HEK293 (cell line): ENCODE data around the gene PACRG.

Experiments used
- CTCF ChIA-PET: fragments of 350-600 bp; formaldehyde crosslinking; extraction: SDS; loops from one replicate; lab custom pipeline; 2021; ENCODE audit warnings: antibody characterized with exemption; lab: Yijun Ruan, JAX
- POLR2A ChIA-PET: fragments of 300-600 bp; formaldehyde crosslinking; extraction: SDS; loops from one replicate; lab custom pipeline; 2020; ENCODE audit warnings: antibody characterized with exemption, inconsistent platforms; lab: Yijun Ruan, JAX
- H3K27ac ChIP-seq: fragments of 200-500 bp; sonication (Bioruptor generic); 2 replicates; pipeline ENCODE4 v1.5.1; 2014; ENCODE audit warnings: low read depth, low read length, control low read depth, inconsistent platforms; ENCODE audit errors: extremely low read depth
- H3K36me3 ChIP-seq, 2 experiments: fragments of 200-500 bp in 1 of 2; sonication (Bioruptor generic) in 1 of 2; 1 replicate in 1 of 2; 2 replicates in 1 of 2; pipeline ENCODE4 v1.5.1; 2014 to 2017; ENCODE audit warnings: inconsistent platforms in 2 of 2, low read length in 2 of 2; ENCODE audit not compliant: control insufficient read depth in 2 of 2, insufficient read depth in 1 of 2
- H3K4me1 ChIP-seq: fragments of 200-500 bp; sonication (Bioruptor generic); 2 replicates; pipeline ENCODE4 v1.5.1; 2014; ENCODE audit warnings: mild to moderate bottlenecking, low read length, inconsistent platforms; ENCODE audit not compliant: control insufficient read depth, insufficient read depth
- H3K4me3 ChIP-seq: 2 replicates; pipeline ENCODE4 v1.5.1; 2011; ENCODE audit warnings: low read depth, mild to moderate bottlenecking, control low read depth, low read length, moderate library complexity
- H3K9me3 ChIP-seq: fragments of 200-500 bp; sonication (Bioruptor generic); 2 replicates; pipeline ENCODE4 v1.5.1; 2014; ENCODE audit warnings: low read depth, low read length, inconsistent platforms; ENCODE audit not compliant: control insufficient read depth, insufficient read depth
- ZBTB17 ChIP-seq: fragments of 450-650 bp; formaldehyde crosslinking; IDR thresholded peaks from 2 replicates; pipeline ENCODE4 v1.5.1; 2016; ENCODE audit warnings: missing biosample characterization, missing genetic modification characterization
- ZBTB20 ChIP-seq: fragments of 450-650 bp; formaldehyde crosslinking; IDR thresholded peaks from 2 replicates; pipeline ENCODE4 v1.5.1; 2016; ENCODE audit warnings: missing biosample characterization, missing genetic modification characterization
- ZBTB21 ChIP-seq: fragments of 450-650 bp; formaldehyde crosslinking; IDR thresholded peaks from 2 replicates; pipeline ENCODE4 v1.5.1; 2017; ENCODE audit warnings: missing biosample characterization, missing genetic modification characterization
- ZNF121 ChIP-seq: fragments of 450-650 bp; formaldehyde crosslinking; IDR thresholded peaks from 2 replicates; pipeline ENCODE4 v1.5.1; 2016; ENCODE audit warnings: missing biosample characterization, missing genetic modification characterization
- ZNF138 ChIP-seq: fragments of 450-650 bp; formaldehyde crosslinking; IDR thresholded peaks from 2 replicates; pipeline ENCODE4 v1.5.1; 2016; ENCODE audit warnings: missing biosample characterization, missing genetic modification characterization, borderline replicate concordance
- ZNF146 ChIP-seq: fragments of 450-650 bp; formaldehyde crosslinking; IDR thresholded peaks from 2 replicates; pipeline ENCODE4 v1.5.1; 2016; ENCODE audit warnings: missing biosample characterization, missing genetic modification characterization
- ZNF239 ChIP-seq: fragments of 450-650 bp; formaldehyde crosslinking; IDR thresholded peaks from 2 replicates; pipeline ENCODE4 v1.5.1; 2016; ENCODE audit warnings: missing biosample characterization, missing genetic modification characterization
- ZNF37A ChIP-seq: fragments of 450-650 bp; IDR thresholded peaks from 2 replicates; pipeline ENCODE4 v1.5.1; 2018; ENCODE audit warnings: missing biosample characterization, missing genetic modification characterization
- ZNF394 ChIP-seq: fragments of 450-650 bp; formaldehyde crosslinking; IDR thresholded peaks from 2 replicates; pipeline ENCODE4 v1.5.1; 2016; ENCODE audit warnings: missing biosample characterization, missing genetic modification characterization, mild to moderate bottlenecking, moderate library complexity, borderline replicate concordance
- ZNF404 ChIP-seq: fragments of 450-650 bp; formaldehyde crosslinking; IDR thresholded peaks from 2 replicates; pipeline ENCODE4 v1.5.1; 2017; ENCODE audit warnings: missing biosample characterization, missing genetic modification characterization
- ZNF501 ChIP-seq: fragments of 450-650 bp; formaldehyde crosslinking; IDR thresholded peaks from 2 replicates; pipeline ENCODE4 v1.5.1; 2016; ENCODE audit warnings: missing biosample characterization, missing genetic modification characterization
- ZNF513 ChIP-seq: fragments of 450-650 bp; IDR thresholded peaks from 2 replicates; pipeline ENCODE4 v1.5.1; 2018; ENCODE audit warnings: missing biosample characterization, missing genetic modification characterization
- ZNF529 ChIP-seq: fragments of 450-650 bp; formaldehyde crosslinking; IDR thresholded peaks from 2 replicates; pipeline ENCODE4 v1.5.1; 2017; ENCODE audit warnings: missing genetic modification characterization, missing biosample characterization; ENCODE audit not compliant: insufficient replicate concordance
- ZNF560 ChIP-seq: fragments of 450-650 bp; formaldehyde crosslinking; IDR thresholded peaks from 2 replicates; pipeline ENCODE4 v1.5.1; 2017; ENCODE audit warnings: missing biosample characterization, missing genetic modification characterization, borderline replicate concordance
- ZNF624 ChIP-seq: fragments of 450-650 bp; formaldehyde crosslinking; IDR thresholded peaks from 2 replicates; pipeline ENCODE4 v1.5.1; 2017; ENCODE audit warnings: missing biosample characterization, missing genetic modification characterization
- ZNF626 ChIP-seq: fragments of 450-650 bp; sonication (Bioruptor Pico); formaldehyde crosslinking; IDR thresholded peaks from 2 replicates; pipeline ENCODE4 v1.5.1; 2018; ENCODE audit warnings: missing biosample characterization, missing genetic modification characterization, inconsistent platforms
- ZNF645 ChIP-seq: fragments of 450-650 bp; formaldehyde crosslinking; IDR thresholded peaks from 2 replicates; pipeline ENCODE4; 2016; ENCODE audit warnings: missing biosample characterization, missing genetic modification characterization
- ZNF664 ChIP-seq: fragments of 450-650 bp; formaldehyde crosslinking; IDR thresholded peaks from 2 replicates; pipeline ENCODE4 v1.5.1; 2016; ENCODE audit warnings: missing biosample characterization, missing genetic modification characterization
- ZNF830 ChIP-seq: fragments of 450-650 bp; IDR thresholded peaks from 2 replicates; pipeline ENCODE4 v1.5.0; 2018; ENCODE audit warnings: missing biosample characterization, missing genetic modification characterization, low read depth, mild to moderate bottlenecking, moderate library complexity
- ZNF843 ChIP-seq: fragments of 450-650 bp; formaldehyde crosslinking; IDR thresholded peaks from 2 replicates; pipeline ENCODE4 v1.5.1; 2016; ENCODE audit warnings: missing biosample characterization, missing genetic modification characterization
- TF ChIP-seq, protein P1 (sequence below): fragments of 450-650 bp; formaldehyde crosslinking; IDR thresholded peaks from 2 replicates; pipeline ENCODE4 v1.5.1; 2016; ENCODE audit warnings: missing biosample characterization, missing genetic modification characterization
- TF ChIP-seq, protein P2 (sequence below): fragments of 450-650 bp; formaldehyde crosslinking; IDR thresholded peaks from 2 replicates; pipeline ENCODE4 v1.5.1; 2016; ENCODE audit warnings: missing biosample characterization, missing genetic modification characterization, low read depth
- TF ChIP-seq, protein P3 (sequence below): fragments of 450-650 bp; formaldehyde crosslinking; IDR thresholded peaks from 2 replicates; pipeline ENCODE4 v1.5.1; 2016; ENCODE audit warnings: missing biosample characterization, missing genetic modification characterization
- TF ChIP-seq, protein P4 (sequence below): fragments of 450-650 bp; formaldehyde crosslinking; IDR thresholded peaks from 2 replicates; pipeline ENCODE4 v1.5.1; 2016; ENCODE audit warnings: missing biosample characterization, missing genetic modification characterization

The PACRG gene

GRCh38 chr6:162697872-162698403 lies 29.8 kb upstream of the PACRG start:
- Histone ChIP-seq H3K4me1 (no peaks in the 10 kb centered on the region), H3K36me3 (no peaks in the 10 kb centered on the region), H3K4me3 (no peak overlapping the region), H3K27ac (no peak overlapping the region), H3K9me3 (no peaks in the 10 kb centered on the region)
- ChIA-PET POLR2A (no interaction called here), CTCF (interaction anchor here (0.6 to 0.8 kb wide), 2 partner anchors 12 to 771 kb away, joined by 3 read pairs; no protein-coding TSS in a partner anchor)
- TF ChIP-seq ZNF843 (tag by site-specific recombination) (no peak), ZNF513 (tag by site-specific recombination) (no peak), ZNF830 (tag by site-specific recombination) (no peak), ZBTB20 (tag by site-specific recombination) (no peak), ZNF121 (tag by site-specific recombination) (no peak), ZNF394 (no peak), ZNF404 (tag by site-specific recombination) (no peak), ZNF138 (tag by site-specific recombination) (no peak), ZNF37A (tag by site-specific recombination) (no peak), ZNF624 (no peak), ZNF146 (tag by site-specific recombination) (no peak), ZNF239 (tag by site-specific recombination) (no peak), ZNF501 (tag by site-specific recombination) (no peak), ZNF664 (tag by site-specific recombination) (no peak), ZBTB17 (tag by site-specific recombination) (no peak)
- TF ChIP-seq, protein P1, sequence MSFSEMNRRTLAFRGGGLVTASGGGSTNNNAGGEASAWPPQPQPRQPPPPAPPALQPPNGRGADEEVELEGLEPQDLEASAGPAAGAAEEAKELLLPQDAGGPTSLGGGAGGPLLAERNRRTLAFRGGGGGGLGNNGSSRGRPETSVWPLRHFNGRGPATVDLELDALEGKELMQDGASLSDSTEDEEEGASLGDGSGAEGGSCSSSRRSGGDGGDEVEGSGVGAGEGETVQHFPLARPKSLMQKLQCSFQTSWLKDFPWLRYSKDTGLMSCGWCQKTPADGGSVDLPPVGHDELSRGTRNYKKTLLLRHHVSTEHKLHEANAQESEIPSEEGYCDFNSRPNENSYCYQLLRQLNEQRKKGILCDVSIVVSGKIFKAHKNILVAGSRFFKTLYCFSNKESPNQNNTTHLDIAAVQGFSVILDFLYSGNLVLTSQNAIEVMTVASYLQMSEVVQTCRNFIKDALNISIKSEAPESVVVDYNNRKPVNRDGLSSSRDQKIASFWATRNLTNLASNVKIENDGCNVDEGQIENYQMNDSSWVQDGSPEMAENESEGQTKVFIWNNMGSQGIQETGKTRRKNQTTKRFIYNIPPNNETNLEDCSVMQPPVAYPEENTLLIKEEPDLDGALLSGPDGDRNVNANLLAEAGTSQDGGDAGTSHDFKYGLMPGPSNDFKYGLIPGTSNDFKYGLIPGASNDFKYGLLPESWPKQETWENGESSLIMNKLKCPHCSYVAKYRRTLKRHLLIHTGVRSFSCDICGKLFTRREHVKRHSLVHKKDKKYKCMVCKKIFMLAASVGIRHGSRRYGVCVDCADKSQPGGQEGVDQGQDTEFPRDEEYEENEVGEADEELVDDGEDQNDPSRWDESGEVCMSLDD (tag by site-specific recombination) = no peak
- TF ChIP-seq, protein P2, sequence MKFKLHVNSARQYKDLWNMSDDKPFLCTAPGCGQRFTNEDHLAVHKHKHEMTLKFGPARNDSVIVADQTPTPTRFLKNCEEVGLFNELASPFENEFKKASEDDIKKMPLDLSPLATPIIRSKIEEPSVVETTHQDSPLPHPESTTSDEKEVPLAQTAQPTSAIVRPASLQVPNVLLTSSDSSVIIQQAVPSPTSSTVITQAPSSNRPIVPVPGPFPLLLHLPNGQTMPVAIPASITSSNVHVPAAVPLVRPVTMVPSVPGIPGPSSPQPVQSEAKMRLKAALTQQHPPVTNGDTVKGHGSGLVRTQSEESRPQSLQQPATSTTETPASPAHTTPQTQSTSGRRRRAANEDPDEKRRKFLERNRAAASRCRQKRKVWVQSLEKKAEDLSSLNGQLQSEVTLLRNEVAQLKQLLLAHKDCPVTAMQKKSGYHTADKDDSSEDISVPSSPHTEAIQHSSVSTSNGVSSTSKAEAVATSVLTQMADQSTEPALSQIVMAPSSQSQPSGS (tag by site-specific recombination) = no peak
- TF ChIP-seq, protein P3, sequence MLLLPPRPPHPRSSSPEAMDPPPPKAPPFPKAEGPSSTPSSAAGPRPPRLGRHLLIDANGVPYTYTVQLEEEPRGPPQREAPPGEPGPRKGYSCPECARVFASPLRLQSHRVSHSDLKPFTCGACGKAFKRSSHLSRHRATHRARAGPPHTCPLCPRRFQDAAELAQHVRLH (tag by site-specific recombination) = no peak

DNA sequence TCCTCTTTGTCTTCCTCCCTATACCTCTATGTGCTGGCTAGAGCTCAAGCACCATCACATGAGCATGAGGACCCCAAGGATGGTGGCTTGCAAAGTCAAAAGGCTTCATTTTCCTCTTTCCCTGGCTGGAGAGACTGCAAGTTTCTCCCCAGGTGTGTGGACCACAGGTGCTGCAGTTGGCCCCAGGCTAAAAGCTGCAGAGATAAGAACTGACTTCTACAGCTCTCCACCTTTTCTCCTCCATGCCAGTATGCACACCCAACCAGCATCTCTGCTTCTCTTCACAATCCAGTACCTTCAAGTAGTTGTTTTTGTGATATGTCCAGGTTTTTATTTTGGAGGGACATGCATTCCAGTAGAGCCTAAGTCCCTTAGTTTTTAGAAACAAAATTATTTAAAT lies 29.3 kb upstream of the PACRG start:
- H3K4me1 ChIP-seq = no peaks in the 10 kb centered on the region
- H3K4me3 ChIP-seq = no peak overlapping the region
- no peak overlapping the region for H3K27ac ChIP-seq
- no peaks in the 10 kb centered on the region for H3K9me3 ChIP-seq
- TF ChIP-seq ZBTB21 (no peak), ZNF645 (tag by site-specific recombination) (no peak), ZNF560 (no peak), ZNF529 (tag by site-specific recombination) (no peak), ZNF626 (tag by site-specific recombination) (no peak)
- TF ChIP-seq, protein P4, sequence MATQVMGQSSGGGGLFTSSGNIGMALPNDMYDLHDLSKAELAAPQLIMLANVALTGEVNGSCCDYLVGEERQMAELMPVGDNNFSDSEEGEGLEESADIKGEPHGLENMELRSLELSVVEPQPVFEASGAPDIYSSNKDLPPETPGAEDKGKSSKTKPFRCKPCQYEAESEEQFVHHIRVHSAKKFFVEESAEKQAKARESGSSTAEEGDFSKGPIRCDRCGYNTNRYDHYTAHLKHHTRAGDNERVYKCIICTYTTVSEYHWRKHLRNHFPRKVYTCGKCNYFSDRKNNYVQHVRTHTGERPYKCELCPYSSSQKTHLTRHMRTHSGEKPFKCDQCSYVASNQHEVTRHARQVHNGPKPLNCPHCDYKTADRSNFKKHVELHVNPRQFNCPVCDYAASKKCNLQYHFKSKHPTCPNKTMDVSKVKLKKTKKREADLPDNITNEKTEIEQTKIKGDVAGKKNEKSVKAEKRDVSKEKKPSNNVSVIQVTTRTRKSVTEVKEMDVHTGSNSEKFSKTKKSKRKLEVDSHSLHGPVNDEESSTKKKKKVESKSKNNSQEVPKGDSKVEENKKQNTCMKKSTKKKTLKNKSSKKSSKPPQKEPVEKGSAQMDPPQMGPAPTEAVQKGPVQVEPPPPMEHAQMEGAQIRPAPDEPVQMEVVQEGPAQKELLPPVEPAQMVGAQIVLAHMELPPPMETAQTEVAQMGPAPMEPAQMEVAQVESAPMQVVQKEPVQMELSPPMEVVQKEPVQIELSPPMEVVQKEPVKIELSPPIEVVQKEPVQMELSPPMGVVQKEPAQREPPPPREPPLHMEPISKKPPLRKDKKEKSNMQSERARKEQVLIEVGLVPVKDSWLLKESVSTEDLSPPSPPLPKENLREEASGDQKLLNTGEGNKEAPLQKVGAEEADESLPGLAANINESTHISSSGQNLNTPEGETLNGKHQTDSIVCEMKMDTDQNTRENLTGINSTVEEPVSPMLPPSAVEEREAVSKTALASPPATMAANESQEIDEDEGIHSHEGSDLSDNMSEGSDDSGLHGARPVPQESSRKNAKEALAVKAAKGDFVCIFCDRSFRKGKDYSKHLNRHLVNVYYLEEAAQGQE = no peak
- TF ChIP-seq, protein P3 (tag by site-specific recombination) = no peak
- TF ChIP-seq, all 188 proteins: peak for 0
- ChIA-PET POLR2A (no interaction called here), CTCF (interaction anchor here (0.6 to 0.8 kb wide), 2 partner anchors 13 to 771 kb away, joined by 3 read pairs; no protein-coding TSS in a partner anchor)
- no peaks in the 10 kb centered on the region for H3K36me3 ChIP-seq
